HepG2 (cell line): ENCODE measurements around the gene RHOV. TPM values are rescaled to one million over a fixed set of nuclear protein-coding genes. Genes with fewer than 3 reads are reported as not detected.
A peak's percentile ranks its signal among the peaks of the same experiment; 100 is the strongest.

ENCODE experiments used
- ATAC-seq: fragments of 200-7000 bp; cut with Tn5 transposase; 3 replicates; pipeline ENCODE4 v1.9.1; 2020; ENCODE audit warnings: mild to moderate bottlenecking, moderate library complexity
- BruUV-seq: library from RNA; stranded (reverse); fragments of 400-500 nt; replicated peaks from 2 replicates; lab custom pipeline; 2021; lab: Mats Ljungman, UMichigan
- CTCF ChIA-PET: fragments of 300-600 bp; formaldehyde crosslinking; extraction: SDS; loops from one replicate; lab custom pipeline; 2021; ENCODE audit warnings: low total read pairs, inconsistent platforms, low intra/inter-chr PET ratio; lab: Yijun Ruan, JAX
- POLR2A ChIA-PET: fragments of 350-600 bp; sonication (Branson Sonifier 250); formaldehyde crosslinking; loops from one replicate; lab custom pipeline; 2020; ENCODE audit warnings: antibody characterized with exemption, inconsistent platforms; lab: Yijun Ruan, JAX
- DNase-seq: peaks from one replicate; pipeline ENCODE4 v3.0.0-alpha.2; 2015; ENCODE audit warnings: low spot score
- FAIRE-seq: peaks from 3 replicates; lab custom pipeline; 2011; peaks lifted over from hg19 to GRCh38; lab: Jason Lieb, UNC
- H2AFZ ChIP-seq: one replicate; pipeline ENCODE4 v1.6.1; 2011; ENCODE audit warnings: low read length, inconsistent platforms
- H3K27ac ChIP-seq: fragments of 300-600 bp; 3 replicates; pipeline ENCODE4 v1.8.0; 2011; ENCODE audit warnings: mixed run types, mild to moderate bottlenecking, mixed read lengths, low read length, inconsistent platforms; ENCODE audit not compliant: insufficient read depth; ENCODE audit errors: extremely low read length
- H3K27me3 ChIP-seq, 2 experiments: fragments of 200-600 bp in 1 of 2; 2 replicates in 1 of 2; 3 replicates in 1 of 2; pipeline versions ENCODE4 v1.6.0 to v1.8.0; 2011; ENCODE audit warnings: low read length in 2 of 2, mild to moderate bottlenecking in 2 of 2, moderate library complexity in 2 of 2, inconsistent platforms in 1 of 2; ENCODE audit not compliant: insufficient read depth in 2 of 2, control insufficient read depth in 1 of 2
- H3K36me3 ChIP-seq, 2 experiments: fragments of 200-600 bp in 1 of 2; replicated peaks in 1 of 2; 2 replicates in 1 of 2; 3 replicates in 1 of 2; pipeline versions ENCODE4 v1.5.1 to v1.8.0; 2011; ENCODE audit warnings: low read length in 2 of 2, inconsistent platforms in 1 of 2; ENCODE audit not compliant: insufficient read depth in 2 of 2, control insufficient read depth in 1 of 2
- H3K4me1 ChIP-seq: 2 replicates; pipeline ENCODE4 v1.5.1; 2012; ENCODE audit warnings: low read length, inconsistent platforms; ENCODE audit not compliant: insufficient read depth
- H3K4me2 ChIP-seq: 2 replicates; pipeline ENCODE4 v1.6.0; 2011; ENCODE audit warnings: low read depth, low read length, inconsistent platforms
- H3K4me3 ChIP-seq, 3 experiments: fragments of 200-600 bp in 1 of 3; sonication (generic), shearing (Covaris generic) in 1 of 3; replicated peaks in 1 of 3; 2 replicates each; pipeline ENCODE4 v1.5.1; 2011 to 2016; ENCODE audit warnings: low read length in 3 of 3, inconsistent platforms in 2 of 3, low read depth in 2 of 3, mild to moderate bottlenecking in 2 of 3, control low read depth in 1 of 3, mixed read lengths in 1 of 3; ENCODE audit not compliant: insufficient read depth in 1 of 3
- H3K79me2 ChIP-seq: one replicate; pipeline ENCODE4 v1.6.1; 2011; ENCODE audit warnings: low read length, inconsistent platforms; ENCODE audit not compliant: insufficient read depth
- H3K9ac ChIP-seq: 2 replicates; pipeline ENCODE4 v1.6.0; 2011; ENCODE audit warnings: mild to moderate bottlenecking, low read depth, low read length, inconsistent platforms; ENCODE audit not compliant: insufficient read depth
- H3K9me3 ChIP-seq: 2 replicates; pipeline ENCODE4 v1.5.1; 2012; ENCODE audit warnings: mild to moderate bottlenecking, low read length
- H4K20me1 ChIP-seq: 2 replicates; pipeline ENCODE4 v1.6.0; 2011; ENCODE audit warnings: inconsistent platforms, mild to moderate bottlenecking, low read length, moderate library complexity; ENCODE audit not compliant: insufficient read depth
- ISL2 ChIP-seq: sonication (generic); formaldehyde crosslinking; IDR thresholded peaks from 2 replicates; pipeline ENCODE4 v1.5.0; 2020; ENCODE audit warnings: missing genetic modification reagents
- KLF9 ChIP-seq: IDR thresholded peaks from 2 replicates; pipeline ENCODE4 v1.6.1; 2016; ENCODE audit warnings: low read depth
- NBN ChIP-seq: fragments of 450-650 bp; conservative IDR thresholded peaks from 2 replicates; pipeline ENCODE4 v1.6.1; 2017
- RXRB ChIP-seq: IDR thresholded peaks from 2 replicates; pipeline ENCODE4 v1.6.1; 2016; ENCODE audit warnings: borderline replicate concordance, missing genetic modification reagents, missing compliant biosample characterization
- SIN3B ChIP-seq: fragments of 150-350 bp; IDR thresholded peaks from 2 replicates; pipeline ENCODE4 v1.6.1; 2014; ENCODE audit warnings: low read length
- ZNF34 ChIP-seq: sonication (generic); formaldehyde crosslinking; IDR thresholded peaks from 2 replicates; pipeline ENCODE4 v1.4.0; 2020; ENCODE audit warnings: mild to moderate bottlenecking, missing genetic modification reagents, borderline replicate concordance
- ZNF512 ChIP-seq: sonication (generic); formaldehyde crosslinking; IDR thresholded peaks from 2 replicates; pipeline ENCODE4 v1.4.0; 2020; ENCODE audit warnings: mild to moderate bottlenecking, missing genetic modification reagents
- WGBS: methylation state at CpG from one replicate; pipeline ENCODE4 v1.1.6; 2017; ENCODE audit warnings: low lambda C conversion rate; 5-methylcytosine and 5-hydroxymethylcytosine counted together
- in situ Hi-C: cut with HindIII; loops from 2 replicates; pipeline ENCODE4 v1.10.0; 2017; ENCODE audit warnings: low pct_unique_long_range_greater_than_20kb; ENCODE audit not compliant: extremely low pct_ligation_motif_present
- intact Hi-C: fragments of 100-400 bp; cut with micrococcal nuclease; formaldehyde crosslinking; loops from one replicate; pipeline ENCODE4 v1.10.0; 2022; ENCODE audit not compliant: unreplicated experiment
- polyA plus RNA-seq, 8 experiments: library from polyadenylated mRNA; depleted of rRNA in 3 of 8; stranded (reverse) in 7 of 8; unstranded in 1 of 8; fragments of >200 nt; fragmentation: Illumina TruSeq in 4 of 8; extraction: Trizol in 4 of 8; gene quantifications; 2 replicates each; pipeline versions ENCODE4 v1.2.1 to v1.2.3, GENCODE V29; 2011 to 2016; ENCODE audit warnings: low read depth in 4 of 8, missing spikeins in 1 of 8, mixed read lengths in 1 of 8; ENCODE audit not compliant: insufficient read depth in 1 of 8
- total RNA-seq, 5 experiments: library from RNA; depleted of rRNA; stranded (reverse); fragments of >200 nt; fragmentation: Illumina TruSeq; extraction: Trizol; gene quantifications; 2 replicates each; pipeline ENCODE4 v1.2.3, GENCODE V29; 2016; ENCODE audit warnings: low read depth in 1 of 5
- TF ChIP-seq, protein P1 (sequence below): sonication (generic); formaldehyde crosslinking; IDR thresholded peaks from 2 replicates; pipeline ENCODE4 v1.9.0; 2021; ENCODE audit warnings: missing genetic modification reagents, mild to moderate bottlenecking, borderline replicate concordance
- TF ChIP-seq, protein P2 (sequence below): sonication (generic); formaldehyde crosslinking; IDR thresholded peaks from 2 replicates; pipeline ENCODE4 v1.4.0; 2020; ENCODE audit warnings: missing genetic modification reagents, mild to moderate bottlenecking, borderline replicate concordance

RHOV gene
- total and polyA plus RNA-seq, 2 of the 13 experiments (the other 11 are each of a cell fraction or from before 2014, with no cell fraction given) = 0.17 to 0.18 TPM

- H3K4me1 ChIP-seq = peaks cover 70% of the 10 kb centered on the region
- no peaks in the 10 kb centered on the region for H3K36me3 ChIP-seq
- intact Hi-C loops = no loop called here
- H3K9ac ChIP-seq = no peak overlapping the region
- BruUV-seq = no TSS peak
- H3K27ac ChIP-seq = no peak overlapping the region
- in situ Hi-C loops = no loop called here
- POLR2A ChIA-PET = interaction anchor here (1.4 kb wide), 1 partner anchor 17 kb away, joined by 4 read pairs; the partner anchor contains the start of gene DLL4
- no peak for TF ChIP-seq KLF9 (CRISPR knock-in tag)
- no peak overlapping the region for H3K4me3 ChIP-seq
- peaks cover 0 to 8% of the 10 kb centered on the region in 2 experiments; a peak in 2 of 5 replicates for H3K27me3 ChIP-seq
- WGBS = 63% methylated on average over 1 of the region's 6 CpGs
- no peak overlapping the region for H2AFZ ChIP-seq
- CTCF ChIA-PET = no interaction called here
- H4K20me1 ChIP-seq = no peaks in the 10 kb centered on the region
- no peak for FAIRE-seq
- DNase-seq = no peak
- no peak overlapping the region for H3K4me2 ChIP-seq
- no peak for ATAC-seq
- H3K9me3 ChIP-seq = no peaks in the 10 kb centered on the region
- H3K79me2 ChIP-seq = no peaks in the 10 kb centered on the region
Observed at GRCh38 chr15:40912478-40912877, 38.4 kb upstream of the RHOV start.

DNA sequence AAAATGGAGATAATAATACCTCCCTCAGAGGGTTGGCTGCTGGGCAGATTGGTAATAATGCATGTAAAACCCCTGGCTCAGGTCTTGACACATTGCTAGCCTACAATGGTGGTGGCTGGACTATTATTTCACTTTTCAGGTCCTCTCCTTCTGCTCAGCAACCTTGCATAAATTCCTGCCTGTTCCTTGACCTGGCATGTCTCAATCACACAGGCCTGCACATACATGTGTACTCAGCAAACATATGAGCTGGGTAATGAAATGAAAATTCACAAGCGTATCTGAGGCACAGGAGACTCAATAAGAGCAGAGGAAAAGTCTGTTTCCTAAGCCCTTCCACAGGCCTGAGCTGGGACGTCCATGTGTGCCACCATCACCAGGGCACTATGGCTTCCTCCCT lies 37.7 kb upstream of the RHOV start:
- BruUV-seq = no TSS peak
- POLR2A ChIA-PET = interaction anchor here (1.0 to 1.4 kb wide), 2 partner anchors 17 kb away, joined by 4 read pairs; partner anchors contain the start of genes DLL4 and VPS18
- intact Hi-C loops (loop anchor here (2.0 kb wide), 1 partner anchor 17 kb away; the partner anchor contains the start of gene DLL4), in situ Hi-C loops (no loop called here)
- Histone ChIP-seq H3K27ac (no peak overlapping the region), H3K36me3 (no peaks in the 10 kb centered on the region), H3K27me3 (peaks cover 0 to 6% of the 10 kb centered on the region in 2 experiments; a peak in 2 of 5 replicates), H3K4me3 (no peak overlapping the region), H3K9me3 (no peaks in the 10 kb centered on the region), H3K4me1 (peaks cover 74% of the 10 kb centered on the region), H3K9ac (no peak overlapping the region), H4K20me1 (no peaks in the 10 kb centered on the region), H3K79me2 (no peaks in the 10 kb centered on the region), H2AFZ (no peak overlapping the region), H3K4me2 (peak overlapping the region; percentile 84; the same call in 1 of the 2 replicates)
- no peak for FAIRE-seq
- CTCF ChIA-PET = no interaction called here
- peak; percentile 61; the same call in 1 of the 2 replicates for TF ChIP-seq ZNF34
- no peak for TF ChIP-seq ZNF512
- TF ChIP-seq ISL2 (CRISPR knock-in tag) = no peak
- TF ChIP-seq RXRB (CRISPR knock-in tag) = no peak
- TF ChIP-seq SIN3B = no peak
- TF ChIP-seq, protein P1, sequence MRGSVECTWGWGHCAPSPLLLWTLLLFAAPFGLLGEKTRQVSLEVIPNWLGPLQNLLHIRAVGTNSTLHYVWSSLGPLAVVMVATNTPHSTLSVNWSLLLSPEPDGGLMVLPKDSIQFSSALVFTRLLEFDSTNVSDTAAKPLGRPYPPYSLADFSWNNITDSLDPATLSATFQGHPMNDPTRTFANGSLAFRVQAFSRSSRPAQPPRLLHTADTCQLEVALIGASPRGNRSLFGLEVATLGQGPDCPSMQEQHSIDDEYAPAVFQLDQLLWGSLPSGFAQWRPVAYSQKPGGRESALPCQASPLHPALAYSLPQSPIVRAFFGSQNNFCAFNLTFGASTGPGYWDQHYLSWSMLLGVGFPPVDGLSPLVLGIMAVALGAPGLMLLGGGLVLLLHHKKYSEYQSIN (CRISPR knock-in tag) = no peak
- TF ChIP-seq, protein P2, sequence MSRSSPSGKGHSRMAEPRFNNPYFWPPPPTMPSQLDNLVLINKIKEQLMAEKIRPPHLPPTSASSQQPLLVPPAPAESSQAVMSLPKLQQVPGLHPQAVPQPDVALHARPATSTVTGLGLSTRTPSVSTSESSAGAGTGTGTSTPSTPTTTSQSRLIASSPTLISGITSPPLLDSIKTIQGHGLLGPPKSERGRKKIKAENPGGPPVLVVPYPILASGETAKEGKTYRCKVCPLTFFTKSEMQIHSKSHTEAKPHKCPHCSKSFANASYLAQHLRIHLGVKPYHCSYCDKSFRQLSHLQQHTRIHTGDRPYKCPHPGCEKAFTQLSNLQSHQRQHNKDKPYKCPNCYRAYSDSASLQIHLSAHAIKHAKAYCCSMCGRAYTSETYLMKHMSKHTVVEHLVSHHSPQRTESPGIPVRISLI (CRISPR knock-in tag) = no peak
- TF ChIP-seq NBN = no peak
- DNase-seq = no peak
- ATAC-seq = no peak
- 8% methylated on average over 2 of the region's 2 CpGs for WGBS
